ENCODE data around the gene VPS11. TPM values are rescaled to one million over a fixed set of nuclear protein-coding genes. Genes with fewer than 3 reads are reported as not detected.

The VPS11 gene
- total and polyA plus RNA-seq, 10 of the 15 experiments (the other 5 are each of a cell fraction or from before 2014, with no cell fraction given): 15.8 to 26.4 (median 24.5) TPM

DNA sequence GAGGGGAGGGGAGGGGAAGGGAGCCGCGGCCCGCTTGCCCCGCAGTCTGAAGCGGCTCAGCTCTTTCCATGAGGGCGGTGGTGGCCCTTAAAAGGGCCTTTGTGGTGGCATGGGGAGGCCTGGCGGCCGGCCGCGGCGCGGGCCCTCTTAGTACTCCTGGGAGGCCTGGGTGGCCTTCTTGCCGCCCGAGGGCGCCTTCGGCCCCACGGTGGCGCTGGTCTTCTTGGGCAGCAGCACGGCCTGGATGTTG lies 27.1 kb downstream of the VPS11 start:
- peak overlapping the region; percentile 88 for H3K9ac ChIP-seq (ENCODE audit: control insufficient read depth, insufficient read depth, low read length)

More for the DNA sequence above, 27.1 kb downstream of the VPS11 start:
- ATAC-seq: peak; percentile 82
- RAD21 ChIA-PET (ENCODE audit: unreplicated experiment): interaction anchor here (0.7 to 1.5 kb wide), 8 partner anchors 10 to 244 kb away, joined by 3 to 6 read pairs (median 4); partner anchors contain the start of genes C2CD2L, HINFP, HMBS and NLRX1
- intact Hi-C loops (cut with micrococcal nuclease; ENCODE audit: unreplicated experiment) (loop anchor here (1.0 to 2.0 kb wide), 3 partner anchors 27 to 228 kb away; partner anchors contain the start of genes HYOU1 and VPS11), in situ Hi-C loops (cut with MboI) (no loop called here)
- SMC1A ChIA-PET (ENCODE audit: uncharacterized antibody, unreplicated experiment): interaction anchor here (1.0 to 1.8 kb wide), 4 partner anchors 12 to 102 kb away, joined by 3 to 6 read pairs (median 3); partner anchors contain the start of genes C2CD2L, HINFP and VPS11
- Histone ChIP-seq H3K27ac (ENCODE audit: control insufficient read depth, insufficient read depth) (peak overlapping the region; percentile 60), H4K20me1 (ENCODE audit: control insufficient read depth, insufficient read depth) (no peaks in the 10 kb centered on the region), H3K36me3 (ENCODE audit: control insufficient read depth in 2 of 2, insufficient read depth in 2 of 2, low read length in 1 of 2) (peaks cover 14 to 16% of the 10 kb centered on the region in 2 experiments), H3K4me1 (ENCODE audit: control insufficient read depth, insufficient read depth, low read length) (peaks cover 21% of the 10 kb centered on the region), H2AFZ (ENCODE audit: control insufficient read depth, low read depth, low read length) (no peak overlapping the region), H3K27me3 (replicated peaks in 1 of 2; ENCODE audit: control insufficient read depth in 2 of 2, insufficient read depth in 2 of 2, low read length in 1 of 2) (no peaks in the 10 kb centered on the region), H3K4me2 (ENCODE audit: control insufficient read depth, insufficient read depth) (0 out of 2 replicates have a peak overlapping the region, but pooled peaks have one; percentile 56), H3K79me2 (ENCODE audit: control insufficient read depth, insufficient read depth, low read length) (peaks cover 33% of the 10 kb centered on the region), H3K4me3 (peak overlapping the region; percentile 83), H3K9me3 (replicated peaks; ENCODE audit: control insufficient read depth, insufficient read depth, low read length) (no peaks in the 10 kb centered on the region)
- WGBS (ENCODE audit: insufficient coverage, insufficient replicate concordance, low lambda C conversion rate, missing lambda C conversion rate): 2% methylated on average over 14 of the region's 19 CpGs
- DNase-seq (ENCODE audit: low read depth, low spot score): no peak
- CTCF ChIA-PET: interaction anchor here (0.6 to 2.4 kb wide), 10 partner anchors 7 to 230 kb away, joined by 3 to 11 read pairs (median 4); partner anchors contain the start of genes C2CD2L, HINFP, HMBS and VPS11
- no TSS peak for BruUV-seq (replicated peaks)
- no peak for FAIRE-seq
- POLR2A ChIA-PET: interaction anchor here (0.9 to 6.8 kb wide), 7 partner anchors 9 to 228 kb away, joined by 3 to 69 read pairs (median 4); partner anchors contain the start of genes C2CD2L, HMBS and VPS11
- TF ChIP-seq, protein P1, sequence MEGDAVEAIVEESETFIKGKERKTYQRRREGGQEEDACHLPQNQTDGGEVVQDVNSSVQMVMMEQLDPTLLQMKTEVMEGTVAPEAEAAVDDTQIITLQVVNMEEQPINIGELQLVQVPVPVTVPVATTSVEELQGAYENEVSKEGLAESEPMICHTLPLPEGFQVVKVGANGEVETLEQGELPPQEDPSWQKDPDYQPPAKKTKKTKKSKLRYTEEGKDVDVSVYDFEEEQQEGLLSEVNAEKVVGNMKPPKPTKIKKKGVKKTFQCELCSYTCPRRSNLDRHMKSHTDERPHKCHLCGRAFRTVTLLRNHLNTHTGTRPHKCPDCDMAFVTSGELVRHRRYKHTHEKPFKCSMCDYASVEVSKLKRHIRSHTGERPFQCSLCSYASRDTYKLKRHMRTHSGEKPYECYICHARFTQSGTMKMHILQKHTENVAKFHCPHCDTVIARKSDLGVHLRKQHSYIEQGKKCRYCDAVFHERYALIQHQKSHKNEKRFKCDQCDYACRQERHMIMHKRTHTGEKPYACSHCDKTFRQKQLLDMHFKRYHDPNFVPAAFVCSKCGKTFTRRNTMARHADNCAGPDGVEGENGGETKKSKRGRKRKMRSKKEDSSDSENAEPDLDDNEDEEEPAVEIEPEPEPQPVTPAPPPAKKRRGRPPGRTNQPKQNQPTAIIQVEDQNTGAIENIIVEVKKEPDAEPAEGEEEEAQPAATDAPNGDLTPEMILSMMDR (IDR thresholded peaks at IDR 0.05 in 2 of 3, conservative IDR thresholded peaks at IDR 0.05 in 1 of 3; ENCODE audit: control insufficient read depth in 2 of 3, extremely low read depth in 1 of 3, insufficient read depth in 1 of 3, low read depth in 3 of 3, low read length in 3 of 3): peak; percentile 43 to 77 (median 72)
- peak; percentile 26; the same call in 1 of the 2 replicates for TF ChIP-seq SMC3 (IDR thresholded peaks at IDR 0.05; ENCODE audit: borderline replicate concordance, low read length)
- peak; percentile 54 for TF ChIP-seq RAD21 (IDR thresholded peaks at IDR 0.05; ENCODE audit: insufficient read depth, low read depth, low read length)
- 0 out of 3 replicates have a peak, but pooled peaks have one; percentile 0 for TF ChIP-seq POU2F2 (IDR thresholded peaks at IDR 0.05; ENCODE audit: borderline replicate concordance, low read depth, low read length)
- no peak for TF ChIP-seq ZNF274 (IDR thresholded peaks at IDR 0.05; ENCODE audit: insufficient read depth, insufficient read length)
- no peak for TF ChIP-seq PAX5 (IDR thresholded peaks at IDR 0.05; ENCODE audit: borderline replicate concordance, low read depth, low read length)
- no peak for TF ChIP-seq RUNX3 (IDR thresholded peaks at IDR 0.05; ENCODE audit: low read length)
- TF ChIP-seq PML (IDR thresholded peaks at IDR 0.05; ENCODE audit: low read length): no peak
- TF ChIP-seq TBL1XR1 (IDR thresholded peaks at IDR 0.05; ENCODE audit: low read depth, low read length): 0 out of 2 replicates have a peak, but pooled peaks have one; percentile 10
- 0 out of 2 replicates have a peak, but pooled peaks have one; percentile 67 for TF ChIP-seq SMARCA5 (IDR thresholded peaks at IDR 0.05)
- TF ChIP-seq DPF2 (IDR thresholded peaks at IDR 0.05): 0 out of 2 replicates have a peak, but pooled peaks have one; percentile 6

All from GM12878 (cell line).